Measurements from ENCODE around the gene FILIP1L.

Gene FILIP1L

GRCh38 chr3:100020876-100021644, 93.2 kb downstream of the FILIP1L start:
- no peak for TF ChIP-seq GATA2 (IDR thresholded peaks at IDR 0.05; ENCODE audit: low read depth, low read length)
- TF ChIP-seq GATA3 (IDR thresholded peaks at IDR 0.05; ENCODE audit: low read depth, low read length) = no peak

- TF ChIP-seq GATA2 (IDR thresholded peaks at IDR 0.05; ENCODE audit: low read depth, low read length) (no peak), GATA3 (IDR thresholded peaks at IDR 0.05; ENCODE audit: low read depth, low read length) (no peak)
Measured at GRCh38 chr3:100019719-100020118, 94.6 kb downstream of the FILIP1L start.

GRCh38 chr3:100018806-100019205, 95.5 kb downstream of the FILIP1L start:
- TF ChIP-seq GATA3 (IDR thresholded peaks at IDR 0.05; ENCODE audit: low read depth, low read length) = no peak
- no peak for TF ChIP-seq GATA2 (IDR thresholded peaks at IDR 0.05; ENCODE audit: low read depth, low read length)

- TF ChIP-seq GATA3 (IDR thresholded peaks at IDR 0.05; ENCODE audit: low read depth, low read length) (no peak), GATA2 (IDR thresholded peaks at IDR 0.05; ENCODE audit: low read depth, low read length) (no peak)
Measured at GRCh38 chr3:100010087-100010417, 104.2 kb downstream of the FILIP1L start.

- TF ChIP-seq GATA2 (IDR thresholded peaks at IDR 0.05; ENCODE audit: low read depth, low read length) (no peak), GATA3 (IDR thresholded peaks at IDR 0.05; ENCODE audit: low read depth, low read length) (no peak)
Measured at GRCh38 chr3:100009276-100010086, 104.8 kb downstream of the FILIP1L start.

GRCh38 chr3:100008081-100008698, 106.1 kb downstream of the FILIP1L start:
- no peak for TF ChIP-seq GATA2 (IDR thresholded peaks at IDR 0.05; ENCODE audit: low read depth, low read length)
- TF ChIP-seq GATA3 (IDR thresholded peaks at IDR 0.05; ENCODE audit: low read depth, low read length) = no peak

DNA sequence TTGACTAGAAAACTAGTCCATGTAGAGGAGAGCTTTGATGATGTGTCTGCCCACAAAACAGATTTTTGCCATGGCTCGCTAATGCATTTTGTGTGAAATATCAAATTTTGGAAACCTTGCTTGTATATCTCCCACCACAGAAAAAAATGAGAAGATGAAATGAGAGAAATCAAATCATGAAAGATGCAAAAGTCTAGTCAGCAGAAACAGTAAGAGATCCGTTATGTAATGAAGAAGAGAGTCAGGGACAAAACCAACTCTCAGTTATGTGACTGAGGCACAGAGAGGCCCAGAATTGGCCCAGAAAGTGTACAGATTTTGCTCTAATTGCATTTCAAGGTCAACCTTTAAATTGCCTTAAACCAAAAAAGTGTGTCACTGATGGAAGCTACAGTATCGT, 107.0 kb downstream of the FILIP1L start:
- TF ChIP-seq GATA2 (IDR thresholded peaks at IDR 0.05; ENCODE audit: low read depth, low read length) (no peak), GATA3 (IDR thresholded peaks at IDR 0.05; ENCODE audit: low read depth, low read length) (no peak)

- no peak for TF ChIP-seq GATA3 (IDR thresholded peaks at IDR 0.05; ENCODE audit: low read depth, low read length)
- TF ChIP-seq GATA2 (IDR thresholded peaks at IDR 0.05; ENCODE audit: low read depth, low read length) = no peak
Measured at GRCh38 chr3:100006570-100007271, 107.6 kb downstream of the FILIP1L start.

DNA sequence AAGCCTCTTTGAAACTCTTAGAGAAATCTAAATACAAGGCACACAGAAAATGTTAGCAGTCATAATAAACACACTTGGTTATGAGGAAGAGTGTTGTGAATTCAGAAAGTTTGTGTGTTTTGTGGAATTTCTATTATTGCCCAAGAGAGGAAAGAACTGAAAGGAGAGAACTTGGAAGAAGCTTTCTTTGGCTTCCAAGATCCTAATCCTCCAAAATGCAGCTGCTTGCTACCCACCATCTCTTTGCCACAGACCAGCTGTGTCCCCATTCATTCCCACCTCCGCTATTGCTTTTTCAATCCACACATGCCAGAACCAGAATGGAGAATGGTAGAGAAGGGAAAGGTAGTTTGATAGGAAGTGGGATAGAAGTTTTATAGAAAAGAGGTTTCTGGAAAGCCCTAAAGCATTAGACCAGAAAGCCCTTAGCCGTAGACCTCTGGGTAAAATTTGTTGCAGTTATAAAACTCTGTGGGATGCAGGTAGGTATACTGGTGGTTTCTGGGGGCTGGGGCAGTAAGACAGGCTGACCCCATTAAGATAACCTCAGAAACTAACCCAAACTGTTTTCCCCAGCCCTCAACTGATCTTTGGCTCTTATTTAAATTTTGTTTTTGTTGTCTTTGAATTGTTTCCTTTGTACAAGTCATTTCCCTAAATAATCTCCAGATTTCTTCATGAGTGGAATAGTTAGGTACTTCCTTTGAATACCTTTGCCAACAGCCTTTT, 108.5 kb downstream of the FILIP1L start:
- no peak for TF ChIP-seq GATA2 (IDR thresholded peaks at IDR 0.05; ENCODE audit: low read depth, low read length)
- TF ChIP-seq GATA3 (IDR thresholded peaks at IDR 0.05; ENCODE audit: low read depth, low read length) = no peak

DNA sequence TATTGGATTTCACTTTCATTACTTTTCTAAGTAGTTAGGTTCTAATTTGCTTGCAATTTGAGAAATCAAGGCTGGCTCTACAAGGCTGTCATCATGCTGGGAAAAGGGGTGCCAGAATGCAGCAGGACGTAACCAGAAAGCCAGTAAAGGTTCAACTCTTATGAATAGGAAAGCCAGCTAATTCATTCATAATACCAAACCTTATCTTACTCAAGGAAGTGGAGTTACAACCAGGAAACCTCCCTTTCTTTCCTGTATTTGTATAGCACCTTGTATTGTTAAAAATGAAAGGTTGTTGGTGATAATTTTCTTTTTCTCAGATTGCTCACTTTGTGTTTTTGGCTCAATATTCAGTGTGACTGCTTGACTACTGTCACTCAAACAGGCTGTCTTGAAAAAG, 109.4 kb downstream of the FILIP1L start:
- TF ChIP-seq GATA2 (IDR thresholded peaks at IDR 0.05; ENCODE audit: low read depth, low read length) (no peak), GATA3 (IDR thresholded peaks at IDR 0.05; ENCODE audit: low read depth, low read length) (no peak)

DNA sequence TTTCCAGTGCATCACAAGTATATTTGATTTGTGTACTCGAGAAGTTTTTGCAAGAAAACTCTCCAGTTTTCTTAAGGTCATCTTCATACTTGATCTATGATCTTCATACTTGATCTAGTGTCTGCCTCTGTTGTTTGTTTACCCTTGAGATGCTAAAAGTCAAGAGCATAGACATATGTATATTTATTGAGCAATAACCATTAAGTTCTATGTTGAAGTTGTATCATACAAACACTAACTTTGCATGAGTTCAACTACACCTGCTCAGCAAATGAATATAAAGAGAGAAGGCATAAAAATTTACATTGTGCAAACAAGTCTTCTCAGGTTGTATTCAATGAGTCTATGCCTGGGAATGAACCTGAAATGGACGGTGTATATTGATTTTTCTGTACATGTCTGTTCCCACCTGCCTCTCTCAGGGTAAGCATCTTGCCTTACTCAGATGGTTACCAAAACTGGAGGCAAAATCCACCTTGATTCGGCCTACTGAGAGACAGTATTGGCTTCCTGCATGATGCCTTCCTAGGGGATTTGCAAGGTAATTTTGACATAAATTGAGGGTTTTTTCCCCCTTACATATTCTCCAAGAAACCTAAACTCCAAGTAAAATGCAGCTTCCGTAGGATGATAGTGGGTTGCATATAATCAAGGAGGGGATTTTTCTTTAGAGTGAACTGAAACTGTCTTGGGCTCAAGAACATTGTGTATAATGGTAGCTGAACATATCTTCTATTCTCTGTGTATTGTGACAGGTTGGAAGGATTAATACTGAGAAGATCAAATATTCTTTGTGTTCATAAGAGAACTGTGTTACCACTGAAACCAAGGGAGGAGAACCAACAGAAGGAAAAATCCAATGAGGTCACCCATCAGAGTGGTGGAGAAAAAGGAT, 110.4 kb downstream of the FILIP1L start:
- TF ChIP-seq GATA2 (IDR thresholded peaks at IDR 0.05; ENCODE audit: low read depth, low read length) (no peak), GATA3 (IDR thresholded peaks at IDR 0.05; ENCODE audit: low read depth, low read length) (no peak)

- TF ChIP-seq GATA2 (IDR thresholded peaks at IDR 0.05; ENCODE audit: low read depth, low read length) = no peak
Measured at GRCh38 chr3:100002599-100003350, 111.5 kb downstream of the FILIP1L start.

Measured in SH-SY5Y (cell line).